ENCODE measurements around the gene ZNF773. TPM values are rescaled to one million over a fixed set of nuclear protein-coding genes. Genes with fewer than 3 reads are reported as not detected.

The ZNF773 gene
- total RNA-seq, 2 experiments from 2014 or later: 8.3 to 8.4 TPM

Other genes with a start within 250 kb of the ZNF773 start
- 10 to 100 TPM; 43.9 to 46.6 TPM for gene ZNF460, start 219.5 kb upstream of the ZNF773 start, total RNA-seq
- 1 to 10 TPM; 7.0 to 7.5 TPM for gene ZNF543, start 179.5 kb upstream of the ZNF773 start, total RNA-seq
- gene ZNF304, start 148.7 kb upstream of the ZNF773 start, total RNA-seq: 1 to 10 TPM; 8.5 to 9.1 TPM
- gene TRAPPC2B, start 136.4 kb upstream of the ZNF773 start, total RNA-seq: 1 to 10 TPM; 8.5 to 8.6 TPM
- 1 to 10 TPM; 4.2 to 4.4 TPM for gene ZNF547, start 136.4 kb upstream of the ZNF773 start, total RNA-seq
- gene ZNF548, start 110.1 kb upstream of the ZNF773 start, total RNA-seq: 10 to 100 TPM; 27.4 to 28.0 TPM
- 10 to 100 TPM; 11.6 to 12.2 TPM for gene ZNF17, start 88.8 kb upstream of the ZNF773 start, total RNA-seq
- gene ZNF749, start 64.6 kb upstream of the ZNF773 start, total RNA-seq: 10 to 100 TPM; 13.7 to 19.6 TPM
- gene VN1R1, start 42.8 kb upstream of the ZNF773 start, total RNA-seq: under 1 TPM; 0.16 TPM
- gene ZNF772, start 22.4 kb upstream of the ZNF773 start, total RNA-seq: 1 to 10 TPM; 7.6 to 9.1 TPM
- 10 to 100 TPM; 10.0 to 10.9 TPM for gene ZNF419, start 12.2 kb upstream of the ZNF773 start, total RNA-seq
- 1 to 10 TPM; 7.5 to 7.8 TPM for gene ZNF549, start 27.4 kb downstream of the ZNF773 start, total RNA-seq
- 10 to 100 TPM; 12.6 to 13.7 TPM for gene ZNF550, start 59.9 kb downstream of the ZNF773 start, total RNA-seq
- gene ZNF416, start 79.0 kb downstream of the ZNF773 start, total RNA-seq: 1 to 10 TPM; 5.4 to 5.5 TPM
- gene ZIK1, start 84.2 kb downstream of the ZNF773 start, total RNA-seq: 10 to 100 TPM; 12.1 to 12.4 TPM
- gene ZNF530, start 99.9 kb downstream of the ZNF773 start, total RNA-seq: 10 to 100 TPM; 10.7 to 10.8 TPM
- gene ZNF134, start 114.3 kb downstream of the ZNF773 start, total RNA-seq: 10 to 100 TPM; 17.1 to 17.8 TPM
- 10 to 100 TPM; 13.6 to 14.3 TPM for gene ZNF211, start 133.2 kb downstream of the ZNF773 start, total RNA-seq
- gene ZSCAN4, start 169.0 kb downstream of the ZNF773 start, total RNA-seq: not detected
- 10 to 100 TPM; 13.0 to 14.3 TPM for gene ZNF551, start 182.0 kb downstream of the ZNF773 start, total RNA-seq
- gene ZNF154, start 209.3 kb downstream of the ZNF773 start, total RNA-seq: 1 to 10 TPM; 3.0 to 3.1 TPM
- gene ZNF671, start 227.7 kb downstream of the ZNF773 start, total RNA-seq: 10 to 100 TPM; 12.1 to 13.0 TPM
- gene ZNF776, start 246.9 kb downstream of the ZNF773 start, total RNA-seq: 10 to 100 TPM; 15.7 to 16.6 TPM

All from activated CD8-positive, alpha-beta T cell treated with anti-CD3 and anti-CD28 coated beads, Interleukin-2, amount 10 ng/mL, durations not matched to agents 7 days and 5 days (primary cell).